ENCODE data around the gene TEX51. TPM values are rescaled to one million over a fixed set of nuclear protein-coding genes. Genes with fewer than 3 reads are reported as not detected.

The TEX51 gene
- total RNA-seq, 4 donors from 2014 or later: not detected

GRCh38 chr2:126921066-126921465 lies 22.4 kb downstream of the TEX51 start:
- Histone ChIP-seq H3K9me3 (no peaks in the 10 kb centered on the region), H3K27me3 (no peaks in the 10 kb centered on the region), H3K4me3 (no peak overlapping the region), H3K36me3 (no peaks in the 10 kb centered on the region), H3K4me1 (no peaks in the 10 kb centered on the region), H3K27ac (no peak overlapping the region)
- no peak for DNase-seq
- WGBS, 2 donors (ENCODE audit: low coverage in 1 of 2): 38% methylated on average over 1 of the region's 1 CpG; no CpG with 5 or more reads in 1 of the 2 donors
- TF ChIP-seq POLR2A (IDR thresholded peaks at IDR 0.05): no peak
- TF ChIP-seq POLR2AphosphoS5 (IDR thresholded peaks at IDR 0.05): no peak
- TF ChIP-seq CTCF (IDR thresholded peaks at IDR 0.05): no peak
- TF ChIP-seq EP300 (IDR thresholded peaks at IDR 0.05; ENCODE audit: low read depth): no peak
- intact Hi-C loops (cut with DNase I; ENCODE audit: low total_unique reads): no loop called here
- in situ Hi-C loops (cut with MboI; ENCODE audit: low pct_ligation_motif_present in 1 of 4, low pct_unique_long_range_greater_than_20kb in 1 of 4, low sequenced_read_pairs in 3 of 4): no loop called here

- in situ Hi-C loops (cut with MboI; ENCODE audit: low pct_ligation_motif_present in 1 of 4, low pct_unique_long_range_greater_than_20kb in 1 of 4, low sequenced_read_pairs in 3 of 4) (no loop called here), intact Hi-C loops (cut with DNase I; ENCODE audit: low total_unique reads) (no loop called here)
- Histone ChIP-seq H3K4me3 (no peak overlapping the region), H3K27me3 (no peaks in the 10 kb centered on the region), H3K4me1 (no peaks in the 10 kb centered on the region), H3K27ac (no peak overlapping the region), H3K36me3 (no peaks in the 10 kb centered on the region), H3K9me3 (no peaks in the 10 kb centered on the region)
- TF ChIP-seq CTCF (IDR thresholded peaks at IDR 0.05): no peak
- no peak for DNase-seq
- WGBS, 2 donors (ENCODE audit: low coverage in 1 of 2): 90% methylated on average over 4 of the region's 5 CpGs; no CpG with 5 or more reads in 1 of the 2 donors
These were observed 32.4 kb downstream of the TEX51 start for GRCh38 chr2:126930970-126931590.

- in situ Hi-C loops (cut with MboI; ENCODE audit: low pct_ligation_motif_present in 1 of 4, low pct_unique_long_range_greater_than_20kb in 1 of 4, low sequenced_read_pairs in 3 of 4): no loop called here
- Histone ChIP-seq H3K9me3 (no peaks in the 10 kb centered on the region), H3K4me3 (no peak overlapping the region), H3K27me3 (no peaks in the 10 kb centered on the region), H3K36me3 (no peaks in the 10 kb centered on the region), H3K27ac (no peak overlapping the region), H3K4me1 (no peaks in the 10 kb centered on the region)
- no peak for DNase-seq
- WGBS, 2 donors (ENCODE audit: low coverage in 1 of 2): 53 to 66% methylated on average over 4 of the region's 4 CpGs
- TF ChIP-seq CTCF (IDR thresholded peaks at IDR 0.05) (no peak), POLR2AphosphoS5 (IDR thresholded peaks at IDR 0.05) (no peak)
- intact Hi-C loops (cut with DNase I; ENCODE audit: low total_unique reads): no loop called here
These were observed 33.8 kb downstream of the TEX51 start for GRCh38 chr2:126932529-126932928.

GRCh38 chr2:126932966-126933710 lies 34.4 kb downstream of the TEX51 start:
- no peaks in the 10 kb centered on the region for H3K9me3 ChIP-seq
- intact Hi-C loops (cut with DNase I; ENCODE audit: low total_unique reads): no loop called here
- TF ChIP-seq POLR2A (IDR thresholded peaks at IDR 0.05) (no peak), CTCF (IDR thresholded peaks at IDR 0.05) (no peak), EP300 (IDR thresholded peaks at IDR 0.05; ENCODE audit: low read depth) (no peak), POLR2AphosphoS5 (IDR thresholded peaks at IDR 0.05) (no peak)
- no peaks in the 10 kb centered on the region for H3K27me3 ChIP-seq
- H3K27ac ChIP-seq: no peak overlapping the region
- no peak overlapping the region for H3K4me3 ChIP-seq
- in situ Hi-C loops (cut with MboI; ENCODE audit: low pct_ligation_motif_present in 1 of 4, low pct_unique_long_range_greater_than_20kb in 1 of 4, low sequenced_read_pairs in 3 of 4): no loop called here
- H3K36me3 ChIP-seq: no peaks in the 10 kb centered on the region
- no peaks in the 10 kb centered on the region for H3K4me1 ChIP-seq
- 41 to 67% methylated on average over 3 to 14 of the region's 14 CpGs for WGBS, 2 donors (ENCODE audit: low coverage in 1 of 2)
- no peak for DNase-seq
